GM21360 (cell line): ENCODE measurements around the gene MAST2.
"Not testable (repeated sequence)": the region's sequence is repeated elsewhere in the genome, so short reads cannot be mapped to it uniquely, and the experiment has no call there.

ENCODE experiments used
- ATAC-seq: cut with Tn5 transposase; IDR thresholded peaks from one replicate; pipeline ENCODE4 v1.9.1; 2021; ENCODE audit warnings: mild to moderate bottlenecking, moderate library complexity; ENCODE audit not compliant: unreplicated experiment

The MAST2 gene

GRCh38 chr1:45930258-45931150 is 127.1 kb downstream of the MAST2 start:
- ATAC-seq: no peak

GRCh38 chr1:45932205-45932604 is 128.8 kb downstream of the MAST2 start:
- ATAC-seq: not testable (repeated sequence)

GRCh38 chr1:45934947-45935346 is 131.5 kb downstream of the MAST2 start:
- ATAC-seq: no peak

- ATAC-seq: no peak
These were observed 134.6 kb downstream of the MAST2 start for GRCh38 chr1:45938029-45938428.

GRCh38 chr1:45942411-45942810 is 139.0 kb downstream of the MAST2 start:
- no peak for ATAC-seq

GRCh38 chr1:45943185-45943584 is 139.8 kb downstream of the MAST2 start:
- ATAC-seq: no peak

- no peak for ATAC-seq
These were observed 142.0 kb downstream of the MAST2 start for GRCh38 chr1:45945426-45945825.

GRCh38 chr1:45949462-45949861 is 146.1 kb downstream of the MAST2 start:
- ATAC-seq: not testable (repeated sequence)

GRCh38 chr1:45952072-45952471 is 148.7 kb downstream of the MAST2 start:
- ATAC-seq: no peak

GRCh38 chr1:45953934-45954847 is 150.8 kb downstream of the MAST2 start:
- no peak for ATAC-seq

GRCh38 chr1:45957684-45958083 is 154.3 kb downstream of the MAST2 start:
- no peak for ATAC-seq

- ATAC-seq: no peak
These were observed 154.9 kb downstream of the MAST2 start for GRCh38 chr1:45958317-45958716.

- ATAC-seq: no peak
These were observed 157.7 kb downstream of the MAST2 start for GRCh38 chr1:45960930-45961715.

GRCh38 chr1:45961936-45962335 is 158.5 kb downstream of the MAST2 start:
- not testable (repeated sequence) for ATAC-seq

GRCh38 chr1:45968941-45969666 is 165.7 kb downstream of the MAST2 start:
- ATAC-seq: no peak

GRCh38 chr1:45969866-45970265 is 166.5 kb downstream of the MAST2 start:
- ATAC-seq: no peak

GRCh38 chr1:45971335-45971734 is 167.9 kb downstream of the MAST2 start:
- no peak for ATAC-seq

GRCh38 chr1:45971922-45972531 is 168.6 kb downstream of the MAST2 start:
- no peak for ATAC-seq

- ATAC-seq: no peak
These were observed 169.2 kb downstream of the MAST2 start for GRCh38 chr1:45972621-45973020.

- no peak for ATAC-seq
These were observed 169.7 kb downstream of the MAST2 start for GRCh38 chr1:45973121-45973520.
